H9 (cell line): Measurements from ENCODE around the gene DOCK1. TPM values are rescaled to one million over a fixed set of nuclear protein-coding genes. Genes with fewer than 3 reads are reported as not detected.

ENCODE experiments used
- DNase-seq: peaks from one replicate; pipeline ENCODE4 v3.0.0-alpha.2; 2017
- H2AFZ ChIP-seq: one replicate; pipeline ENCODE4 v1.6.1; 2013; ENCODE audit warnings: mild to moderate bottlenecking, low read length, control low read depth, moderate library complexity
- H2AK5ac ChIP-seq: 2 replicates; pipeline ENCODE4 v1.6.1; 2013; ENCODE audit warnings: low read length, control low read depth, mixed read lengths; ENCODE audit not compliant: insufficient read length
- H2BK120ac ChIP-seq: one replicate; pipeline ENCODE4 v1.6.1; 2013; ENCODE audit warnings: low read depth, mild to moderate bottlenecking, low read length, control low read depth, inconsistent platforms; ENCODE audit not compliant: poor library complexity, severe bottlenecking
- H2BK12ac ChIP-seq: 2 replicates; pipeline ENCODE4 v1.6.1; 2013; ENCODE audit warnings: low read length, control low read depth, mixed read lengths, low read depth; ENCODE audit not compliant: insufficient read length
- H2BK15ac ChIP-seq: 2 replicates; pipeline ENCODE4 v1.6.1; 2013; ENCODE audit warnings: low read depth, low read length, control low read depth
- H2BK20ac ChIP-seq: one replicate; pipeline ENCODE4 v1.6.1; 2013; ENCODE audit warnings: low read depth, mild to moderate bottlenecking, low read length, control low read depth, inconsistent platforms; ENCODE audit not compliant: poor library complexity, severe bottlenecking
- H2BK5ac ChIP-seq: 2 replicates; pipeline ENCODE4 v1.6.1; 2013; ENCODE audit warnings: low read length, control low read depth, mixed read lengths; ENCODE audit not compliant: insufficient read length
- H3K14ac ChIP-seq: 2 replicates; pipeline ENCODE4 v1.6.1; 2013; ENCODE audit warnings: low read length, control low read depth; ENCODE audit not compliant: insufficient read depth
- H3K18ac ChIP-seq: 2 replicates; pipeline ENCODE4 v1.6.1; 2013; ENCODE audit warnings: low read depth, mild to moderate bottlenecking, mixed read lengths, low read length, control low read depth; ENCODE audit not compliant: insufficient read length
- H3K23ac ChIP-seq: 2 replicates; pipeline ENCODE4 v1.6.1; 2013; ENCODE audit warnings: low read length, control low read depth, mixed read lengths, low read depth; ENCODE audit not compliant: insufficient read length
- H3K23me2 ChIP-seq: 2 replicates; pipeline ENCODE4 v1.6.1; 2013; ENCODE audit warnings: low read depth, mild to moderate bottlenecking, mixed read lengths, low read length, control low read depth; ENCODE audit not compliant: insufficient read length, poor library complexity, severe bottlenecking
- H3K27ac ChIP-seq: 2 replicates; pipeline ENCODE4 v1.5.1; 2013; ENCODE audit warnings: low read length, control low read depth, mixed read lengths, low read depth; ENCODE audit not compliant: insufficient read length
- H3K27me3 ChIP-seq: 2 replicates; pipeline ENCODE4 v1.6.1; 2013; ENCODE audit warnings: low read length, control low read depth, inconsistent platforms; ENCODE audit not compliant: insufficient read depth
- H3K4ac ChIP-seq: 2 replicates; pipeline ENCODE4 v1.6.1; 2013; ENCODE audit warnings: low read depth, mild to moderate bottlenecking, control low read depth, inconsistent platforms, low read length, moderate library complexity
- H3K4me1 ChIP-seq: 2 replicates; pipeline ENCODE4 v1.6.1; 2013; ENCODE audit warnings: low read length, control low read depth, inconsistent platforms; ENCODE audit not compliant: insufficient read depth
- H3K4me2 ChIP-seq: 2 replicates; pipeline ENCODE4 v1.6.1; 2013; ENCODE audit warnings: low read length, control low read depth, mixed read lengths; ENCODE audit not compliant: insufficient read length, insufficient read depth
- H3K56ac ChIP-seq: 2 replicates; pipeline ENCODE4 v1.6.1; 2013; ENCODE audit warnings: low read depth, mild to moderate bottlenecking, mixed read lengths, low read length, control low read depth; ENCODE audit not compliant: insufficient read length
- H3K79me1 ChIP-seq: 2 replicates; pipeline ENCODE4 v1.6.1; 2013; ENCODE audit warnings: low read depth, mild to moderate bottlenecking, moderate library complexity, low read length, control low read depth, inconsistent platforms; ENCODE audit not compliant: insufficient read depth, poor library complexity, severe bottlenecking
- H3K79me2 ChIP-seq: 2 replicates; pipeline ENCODE4 v1.6.1; 2013; ENCODE audit warnings: low read length, control low read depth, inconsistent platforms; ENCODE audit not compliant: insufficient read depth
- H3K9ac ChIP-seq: 2 replicates; pipeline ENCODE4 v1.6.1; 2013; ENCODE audit warnings: low read length, control low read depth, mixed read lengths; ENCODE audit not compliant: insufficient read length; ENCODE audit errors: extremely low read depth
- H3K9me3 ChIP-seq: one replicate; pipeline ENCODE4 v1.6.1; 2013; ENCODE audit warnings: low read depth, low read length, inconsistent platforms; ENCODE audit not compliant: control insufficient read depth
- H3T11ph ChIP-seq: one replicate; pipeline ENCODE4 v1.6.1; 2013; ENCODE audit warnings: mild to moderate bottlenecking, low read length, control low read depth, inconsistent platforms
- H4K20me1 ChIP-seq: one replicate; pipeline ENCODE4 v1.6.1; 2013; ENCODE audit not compliant: control insufficient read depth, insufficient read length, insufficient read depth
- H4K5ac ChIP-seq: 2 replicates; pipeline ENCODE4 v1.6.1; 2013; ENCODE audit warnings: low read depth, mild to moderate bottlenecking, mixed read lengths, low read length, control low read depth; ENCODE audit not compliant: insufficient read length
- H4K8ac ChIP-seq: replicated peaks from 2 replicates; pipeline ENCODE4 v1.6.1; 2013; ENCODE audit warnings: low read length, control low read depth, mixed read lengths, low read depth; ENCODE audit not compliant: insufficient read length
- H4K91ac ChIP-seq: 2 replicates; pipeline ENCODE4 v1.6.1; 2013; ENCODE audit warnings: low read depth, mild to moderate bottlenecking, moderate library complexity, mixed read lengths, low read length, control low read depth; ENCODE audit not compliant: insufficient read length
- H3K27ac Mint-ChIP-seq, 3 experiments: 2 replicates in 2 of 3; 3 replicates in 1 of 3; pipeline ENCODE4 v1.8.0; 2020 to 2021; ENCODE audit warnings: mixed read lengths in 3 of 3, mild to moderate bottlenecking in 1 of 3, moderate library complexity in 1 of 3
- H3K27me3 Mint-ChIP-seq: 2 replicates; pipeline ENCODE4 v1.8.0; 2021; ENCODE audit warnings: low read depth, mild to moderate bottlenecking, moderate library complexity, mixed read lengths
- H3K36me3 Mint-ChIP-seq, 3 experiments: 2 replicates in 2 of 3; 3 replicates in 1 of 3; pipeline ENCODE4 v1.8.0; 2020 to 2021; ENCODE audit warnings: low read depth in 3 of 3, mixed read lengths in 3 of 3; ENCODE audit not compliant: insufficient read depth in 1 of 3
- H3K4me1 Mint-ChIP-seq, 2 experiments: 2 replicates each; pipeline ENCODE4 v1.8.0; 2020; ENCODE audit warnings: mixed read lengths in 2 of 2
- H3K4me3 Mint-ChIP-seq, 2 experiments: 2 replicates in 1 of 2; 3 replicates in 1 of 2; pipeline ENCODE4 v1.8.0; 2020 to 2021; ENCODE audit warnings: mild to moderate bottlenecking in 2 of 2, mixed read lengths in 2 of 2, moderate library complexity in 1 of 2
- H3K9me3 Mint-ChIP-seq, 2 experiments: 2 replicates in 1 of 2; 3 replicates in 1 of 2; pipeline ENCODE4 v1.8.0; 2020; ENCODE audit warnings: mild to moderate bottlenecking in 2 of 2, mixed read lengths in 2 of 2, moderate library complexity in 1 of 2
- WGBS: extraction: QIAGEN DNeasy Blood & Tissue Kit; methylation state at CpG from one replicate; pipeline ENCODE4 v1.1.7; 2013; ENCODE audit warnings: missing lambda C conversion rate, low lambda C conversion rate, mixed read lengths; ENCODE audit not compliant: insufficient read length; ENCODE audit errors: extremely low coverage; 5-methylcytosine and 5-hydroxymethylcytosine counted together
- total RNA-seq: library from RNA; stranded (reverse); gene quantifications from 2 replicates; pipeline ENCODE4 v1.2.1, GENCODE V29; 2021
- TF ChIP-seq, protein P1 (sequence below): fragments of 200-600 bp; sonication (generic); conservative IDR thresholded peaks from 3 replicates; pipeline ENCODE4 v1.8.0; 2021; ENCODE audit warnings: antibody characterized with exemption, mild to moderate bottlenecking

The DOCK1 gene
- total RNA-seq, 1 experiment from 2014 or later, result 57.0 TPM

- Histone ChIP-seq H3K4me2 (no peak overlapping the region), H3T11ph (no peak overlapping the region), H2BK20ac (no peak overlapping the region), H4K20me1 (no peaks in the 10 kb centered on the region), H3K18ac (no peak overlapping the region), H2BK15ac (no peak overlapping the region), H3K9me3 (no peaks in the 10 kb centered on the region), H3K9ac (no peak overlapping the region), H3K79me1 (no peaks in the 10 kb centered on the region), H3K4ac (no peak overlapping the region), H4K91ac (no peak overlapping the region), H4K8ac (no peak overlapping the region), H3K27me3 (no peaks in the 10 kb centered on the region), H2BK120ac (no peak overlapping the region), H3K4me1 (no peaks in the 10 kb centered on the region), H3K14ac (no peak overlapping the region), H3K27ac (no peak overlapping the region), H3K79me2 (no peaks in the 10 kb centered on the region), H3K56ac (no peak overlapping the region), H2AK5ac (no peak overlapping the region), H2AFZ (no peak overlapping the region), H4K5ac (no peak overlapping the region), H2BK5ac (no peak overlapping the region), H3K23ac (no peak overlapping the region), H2BK12ac (no peak overlapping the region), H3K23me2 (no peaks in the 10 kb centered on the region)
- WGBS, result no CpG with 5 or more reads among the region's 7 CpGs
- peaks cover 20 to 21% of the 10 kb centered on the region in 2 experiments for H3K4me1 Mint-ChIP-seq
- TF ChIP-seq, protein P1, sequence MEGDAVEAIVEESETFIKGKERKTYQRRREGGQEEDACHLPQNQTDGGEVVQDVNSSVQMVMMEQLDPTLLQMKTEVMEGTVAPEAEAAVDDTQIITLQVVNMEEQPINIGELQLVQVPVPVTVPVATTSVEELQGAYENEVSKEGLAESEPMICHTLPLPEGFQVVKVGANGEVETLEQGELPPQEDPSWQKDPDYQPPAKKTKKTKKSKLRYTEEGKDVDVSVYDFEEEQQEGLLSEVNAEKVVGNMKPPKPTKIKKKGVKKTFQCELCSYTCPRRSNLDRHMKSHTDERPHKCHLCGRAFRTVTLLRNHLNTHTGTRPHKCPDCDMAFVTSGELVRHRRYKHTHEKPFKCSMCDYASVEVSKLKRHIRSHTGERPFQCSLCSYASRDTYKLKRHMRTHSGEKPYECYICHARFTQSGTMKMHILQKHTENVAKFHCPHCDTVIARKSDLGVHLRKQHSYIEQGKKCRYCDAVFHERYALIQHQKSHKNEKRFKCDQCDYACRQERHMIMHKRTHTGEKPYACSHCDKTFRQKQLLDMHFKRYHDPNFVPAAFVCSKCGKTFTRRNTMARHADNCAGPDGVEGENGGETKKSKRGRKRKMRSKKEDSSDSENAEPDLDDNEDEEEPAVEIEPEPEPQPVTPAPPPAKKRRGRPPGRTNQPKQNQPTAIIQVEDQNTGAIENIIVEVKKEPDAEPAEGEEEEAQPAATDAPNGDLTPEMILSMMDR, result no peak
- no peaks in the 10 kb centered on the region for H3K27me3 Mint-ChIP-seq
- H3K9me3 Mint-ChIP-seq, result no peaks in the 10 kb centered on the region
- no peak for DNase-seq
- H3K4me3 Mint-ChIP-seq, result no peak overlapping the region
- H3K27ac Mint-ChIP-seq, result no peak overlapping the region
- no peaks in the 10 kb centered on the region for H3K36me3 Mint-ChIP-seq
Measured at GRCh38 chr10:127313996-127314700, 408.9 kb downstream of the DOCK1 start.
